IMR-90 (cell line): ENCODE data around the gene TMEM233. TPM values are rescaled to one million over a fixed set of nuclear protein-coding genes. Genes with fewer than 3 reads are reported as not detected.

Experiments used
- ATAC-seq: fragments of 200-7000 bp; cut with Tn5 transposase; 2 replicates; pipeline ENCODE4 v1.9.1; 2020; ENCODE audit warnings: low read depth, mild to moderate bottlenecking, moderate library complexity
- BruUV-seq: library from RNA; stranded (reverse); fragments of 400-500 nt; replicated peaks from 2 replicates; lab custom pipeline; 2021; lab: Mats Ljungman, UMichigan
- CTCF ChIA-PET: fragments of 300-600 bp; formaldehyde crosslinking; extraction: SDS; loops from one replicate; lab custom pipeline; 2021; ENCODE audit warnings: antibody characterized with exemption; lab: Yijun Ruan, JAX
- POLR2A ChIA-PET: fragments of 300-600 bp; sonication (Branson Sonifier 250); formaldehyde crosslinking; loops from one replicate; lab custom pipeline; 2022; ENCODE audit warnings: antibody characterized with exemption; ENCODE audit not compliant: unreplicated experiment; lab: Charles Lee
- DNase-seq: peaks from one replicate; pipeline ENCODE4 v3.0.0; 2013
- H2AFZ ChIP-seq: replicated peaks from 2 replicates; pipeline ENCODE3; 2013; ENCODE audit warnings: low read length, mild to moderate bottlenecking; ENCODE audit not compliant: poor library complexity
- H2AK5ac ChIP-seq: 2 replicates; pipeline ENCODE4 v1.6.1; 2013; ENCODE audit warnings: low read depth, low read length, inconsistent platforms
- H2AK9ac ChIP-seq: replicated peaks from 2 replicates; pipeline ENCODE3; 2013; ENCODE audit warnings: mild to moderate bottlenecking, low read depth, low read length, moderate library complexity; ENCODE audit not compliant: poor library complexity
- H2BK120ac ChIP-seq: 2 replicates; pipeline ENCODE4 v1.6.1; 2013; ENCODE audit warnings: low read depth, low read length, inconsistent platforms
- H2BK15ac ChIP-seq: 3 replicates; pipeline ENCODE4 v1.6.1; 2013; ENCODE audit warnings: low read depth, low read length, inconsistent platforms
- H2BK20ac ChIP-seq: 2 replicates; pipeline ENCODE4 v1.6.1; 2013; ENCODE audit warnings: low read depth, mild to moderate bottlenecking, inconsistent platforms, low read length, moderate library complexity
- H2BK5ac ChIP-seq: 2 replicates; pipeline ENCODE4 v1.6.1; 2013; ENCODE audit warnings: mild to moderate bottlenecking, low read depth, low read length, inconsistent platforms; ENCODE audit not compliant: poor library complexity, severe bottlenecking
- H3K14ac ChIP-seq: replicated peaks from 2 replicates; pipeline ENCODE4 v1.6.1; 2013; ENCODE audit warnings: low read depth, low read length, inconsistent platforms
- H3K18ac ChIP-seq: 2 replicates; pipeline ENCODE4 v1.6.1; 2013; ENCODE audit warnings: low read depth, low read length, control low read depth
- H3K23ac ChIP-seq: 2 replicates; pipeline ENCODE4 v1.6.1; 2013; ENCODE audit warnings: low read depth, low read length, inconsistent platforms
- H3K27ac ChIP-seq: 2 replicates; pipeline ENCODE4 v1.5.1; 2013; ENCODE audit warnings: mild to moderate bottlenecking, control low read depth, low read length; ENCODE audit not compliant: insufficient read depth
- H3K27me3 ChIP-seq: 2 replicates; pipeline ENCODE4 v1.6.1; 2013; ENCODE audit warnings: low read length; ENCODE audit not compliant: control insufficient read depth, insufficient read depth
- H3K36me3 ChIP-seq: 2 replicates; pipeline ENCODE4 v1.6.1; 2013; ENCODE audit warnings: low read length, mixed read lengths; ENCODE audit not compliant: control insufficient read depth, insufficient read depth
- H3K4ac ChIP-seq: 2 replicates; pipeline ENCODE4 v1.6.1; 2013; ENCODE audit warnings: low read depth, low read length, inconsistent platforms
- H3K4me1 ChIP-seq: 2 replicates; pipeline ENCODE4 v1.6.1; 2013; ENCODE audit warnings: low read length, mixed read lengths; ENCODE audit not compliant: control insufficient read depth, insufficient read depth
- H3K4me2 ChIP-seq: 2 replicates; pipeline ENCODE4 v1.6.1; 2013; ENCODE audit warnings: low read depth, mild to moderate bottlenecking, control low read depth, low read length, moderate library complexity
- H3K4me3 ChIP-seq: 2 replicates; pipeline ENCODE4 v1.5.1; 2013; ENCODE audit warnings: low read depth, mild to moderate bottlenecking, control low read depth, low read length, moderate library complexity; ENCODE audit not compliant: insufficient read depth
- H3K56ac ChIP-seq: 2 replicates; pipeline ENCODE4 v1.6.1; 2013; ENCODE audit warnings: low read length, inconsistent platforms; ENCODE audit not compliant: insufficient read depth; ENCODE audit errors: extremely low read depth
- H3K79me1 ChIP-seq, 2 experiments: 2 replicates each; pipeline ENCODE4 v1.6.1; 2013; ENCODE audit warnings: low read length in 2 of 2, inconsistent platforms in 1 of 2, low read depth in 1 of 2
- H3K9ac ChIP-seq: 2 replicates; pipeline ENCODE4 v1.6.1; 2013; ENCODE audit warnings: low read depth, low read length, control low read depth
- H3K9me1 ChIP-seq: 2 replicates; pipeline ENCODE4 v1.6.1; 2013; ENCODE audit warnings: low read length, inconsistent platforms; ENCODE audit not compliant: insufficient read depth
- H3K9me3 ChIP-seq: 2 replicates; pipeline ENCODE4 v1.6.1; 2013; ENCODE audit warnings: low read length; ENCODE audit not compliant: control insufficient read depth, insufficient read depth
- H4K20me1 ChIP-seq: 2 replicates; pipeline ENCODE4 v1.6.1; 2013; ENCODE audit warnings: low read length, inconsistent platforms; ENCODE audit not compliant: insufficient read depth
- H4K5ac ChIP-seq: 2 replicates; pipeline ENCODE4 v1.6.1; 2013; ENCODE audit warnings: mild to moderate bottlenecking, low read depth, low read length, control low read depth
- H4K8ac ChIP-seq, 2 experiments: 2 replicates each; pipeline ENCODE4 v1.6.1; 2013; ENCODE audit warnings: low read depth in 2 of 2, low read length in 2 of 2, control low read depth in 1 of 2, inconsistent platforms in 1 of 2
- H4K91ac ChIP-seq: 2 replicates; pipeline ENCODE4 v1.6.1; 2013; ENCODE audit warnings: low read depth, low read length, inconsistent platforms; ENCODE audit not compliant: insufficient read depth
- BHLHE40 ChIP-seq: fragments of 150-350 bp; IDR thresholded peaks from 2 replicates; pipeline ENCODE4 v1.6.1; 2016; ENCODE audit warnings: mild to moderate bottlenecking, low read depth, low read length
- CEBPB ChIP-seq: IDR thresholded peaks from 2 replicates; pipeline ENCODE4 v1.6.1; 2012; ENCODE audit warnings: low read depth, low read length, improper control_type of control experiment
- CHD1 ChIP-seq: IDR thresholded peaks from 2 replicates; pipeline ENCODE4 v1.6.1; 2012; ENCODE audit warnings: low read depth, low read length, improper control_type of control experiment
- CTCF ChIP-seq: conservative IDR thresholded peaks from 2 replicates; pipeline ENCODE4 v1.5.1; 2012; ENCODE audit warnings: mild to moderate bottlenecking, low read depth, low read length, improper control_type of control experiment
- ELK1 ChIP-seq: fragments of 150-350 bp; IDR thresholded peaks from 2 replicates; pipeline ENCODE4 v1.6.1; 2016; ENCODE audit warnings: low read depth, mild to moderate bottlenecking, low read length, moderate library complexity, borderline replicate concordance
- FOS ChIP-seq: fragments of 150-350 bp; IDR thresholded peaks from 2 replicates; pipeline ENCODE4 v1.6.1; 2016; ENCODE audit warnings: low read depth, low read length
- MAFK ChIP-seq: IDR thresholded peaks from 2 replicates; pipeline ENCODE4 v1.6.1; 2012; ENCODE audit warnings: low read depth, low read length, improper control_type of control experiment
- MAZ ChIP-seq: IDR thresholded peaks from 2 replicates; pipeline ENCODE4 v1.6.1; 2012; ENCODE audit warnings: low read depth, mild to moderate bottlenecking, low read length, improper control_type of control experiment, moderate library complexity, borderline replicate concordance
- MXI1 ChIP-seq: IDR thresholded peaks from 2 replicates; pipeline ENCODE4 v1.6.1; 2012; ENCODE audit warnings: low read depth, mild to moderate bottlenecking, low read length, moderate library complexity, borderline replicate concordance
- NFE2L2 ChIP-seq: fragments of 150-350 bp; IDR thresholded peaks from 2 replicates; pipeline ENCODE4 v1.6.1; 2016; ENCODE audit warnings: low read depth, mild to moderate bottlenecking, low read length
- POLR2A ChIP-seq: IDR thresholded peaks from 2 replicates; pipeline ENCODE4 v1.6.1; 2012; ENCODE audit warnings: mild to moderate bottlenecking, low read depth, low read length
- RAD21 ChIP-seq: IDR thresholded peaks from 2 replicates; pipeline ENCODE4 v1.6.1; 2012; ENCODE audit warnings: low read length, improper control_type of control experiment
- RCOR1 ChIP-seq: IDR thresholded peaks from 2 replicates; pipeline ENCODE4 v1.6.1; 2012; ENCODE audit warnings: mild to moderate bottlenecking, low read length, improper control_type of control experiment; ENCODE audit not compliant: insufficient replicate concordance
- RFX5 ChIP-seq: IDR thresholded peaks from 2 replicates; pipeline ENCODE4 v1.8.0; 2012; ENCODE audit warnings: low read depth, mild to moderate bottlenecking, low read length, moderate library complexity
- SMC3 ChIP-seq: fragments of 150-350 bp; IDR thresholded peaks from 2 replicates; pipeline ENCODE4 v1.6.1; 2016; ENCODE audit warnings: low read depth, mild to moderate bottlenecking, antibody characterized with exemption, low read length, moderate library complexity
- USF2 ChIP-seq: fragments of 150-350 bp; IDR thresholded peaks from 2 replicates; pipeline ENCODE4 v1.6.1; 2017; ENCODE audit warnings: mild to moderate bottlenecking, antibody characterized with exemption, low read length, low read depth
- WGBS, 2 experiments: methylation state at CpG; one replicate each; pipeline versions ENCODE4 v1.1.5 to v1.1.7; 2013; ENCODE audit warnings: missing lambda C conversion rate in 2 of 2; ENCODE audit not compliant: insufficient read length in 1 of 2; ENCODE audit errors: extremely low coverage in 2 of 2; 5-methylcytosine and 5-hydroxymethylcytosine counted together
- dilution Hi-C: fragments of 300-500 bp; cut with HindIII; formaldehyde crosslinking; loops from one replicate; pipeline ENCODE4 v1.14.3; 2018; ENCODE audit warnings: low sequenced_read_pairs; ENCODE audit not compliant: unreplicated experiment
- in situ Hi-C: fragments of 300-500 bp; cut with MboI; formaldehyde crosslinking; loops from 3 replicates; pipeline ENCODE4 v1.14.3; 2019; ENCODE audit warnings: low sequenced_read_pairs, inconsistent platforms, mixed read lengths
- intact Hi-C: fragments of 100-400 bp; cut with micrococcal nuclease; formaldehyde crosslinking; loops from 2 replicates; pipeline ENCODE4 v1.10.0; 2022
- polyA plus RNA-seq, 3 experiments: library from polyadenylated mRNA; depleted of rRNA; stranded (reverse); fragments of >200 nt; gene quantifications; 2 replicates each; pipeline ENCODE4 v1.2.3, GENCODE V29; 2012; ENCODE audit warnings: low replicate concordance in 1 of 3
- total RNA-seq: library from RNA; depleted of rRNA; stranded (reverse); fragments of >200 nt; gene quantifications from 2 replicates; pipeline ENCODE4 v1.2.3, GENCODE V29; 2012

TMEM233 gene
- total and polyA plus RNA-seq, 2 of the 4 experiments (the other 2 are of a cell fraction), result not detected

- Histone ChIP-seq H3K9me3 (no peaks in the 10 kb centered on the region), H3K27ac (no peak overlapping the region), H3K36me3 (no peaks in the 10 kb centered on the region), H2BK5ac (no peak overlapping the region), H3K4ac (no peak overlapping the region), H2AFZ (no peak overlapping the region), H3K79me1 (no peaks in the 10 kb centered on the region), H4K8ac (no peak overlapping the region), H3K18ac (no peak overlapping the region), H2BK15ac (no peak overlapping the region), H2BK20ac (no peak overlapping the region), H2BK120ac (no peak overlapping the region), H2AK5ac (no peak overlapping the region), H2AK9ac (no peak overlapping the region), H4K20me1 (no peaks in the 10 kb centered on the region), H3K56ac (no peak overlapping the region), H4K91ac (no peak overlapping the region), H3K4me2 (no peak overlapping the region), H3K4me3 (no peak overlapping the region), H3K23ac (no peak overlapping the region), H3K4me1 (no peaks in the 10 kb centered on the region), H3K14ac (no peak overlapping the region), H4K5ac (no peak overlapping the region), H3K27me3 (no peaks in the 10 kb centered on the region), H3K9ac (no peak overlapping the region), H3K9me1 (no peaks in the 10 kb centered on the region)
- WGBS, 2 experiments, result 20% methylated on average over 1 of the region's 1 CpG; no CpG with 5 or more reads in 1 of the 2 experiments
- ATAC-seq (no peak), DNase-seq (no peak)
- CTCF ChIA-PET, result no interaction called here
- dilution Hi-C loops (no loop called here), in situ Hi-C loops (no loop called here), intact Hi-C loops (no loop called here)
- POLR2A ChIA-PET, result no interaction called here
- BruUV-seq, result no TSS peak
- TF ChIP-seq CTCF (no peak), MXI1 (no peak), ELK1 (no peak), CEBPB (no peak), POLR2A (no peak), RAD21 (no peak), SMC3 (no peak), USF2 (no peak), MAFK (no peak), BHLHE40 (no peak), RFX5 (no peak), NFE2L2 (no peak), CHD1 (no peak), FOS (no peak), MAZ (no peak), RCOR1 (no peak)
These were observed 19.3 kb upstream of the TMEM233 start for GRCh38 chr12:119574255-119574654.
